HG03175 (cell line): ENCODE results near the gene LIMD2.

Experiments
- ATAC-seq: cut with Tn5 transposase; IDR thresholded peaks from one replicate; pipeline ENCODE4 v1.9.1; 2021; ENCODE audit warnings: mild to moderate bottlenecking, moderate library complexity; ENCODE audit not compliant: unreplicated experiment

Gene LIMD2

DNA sequence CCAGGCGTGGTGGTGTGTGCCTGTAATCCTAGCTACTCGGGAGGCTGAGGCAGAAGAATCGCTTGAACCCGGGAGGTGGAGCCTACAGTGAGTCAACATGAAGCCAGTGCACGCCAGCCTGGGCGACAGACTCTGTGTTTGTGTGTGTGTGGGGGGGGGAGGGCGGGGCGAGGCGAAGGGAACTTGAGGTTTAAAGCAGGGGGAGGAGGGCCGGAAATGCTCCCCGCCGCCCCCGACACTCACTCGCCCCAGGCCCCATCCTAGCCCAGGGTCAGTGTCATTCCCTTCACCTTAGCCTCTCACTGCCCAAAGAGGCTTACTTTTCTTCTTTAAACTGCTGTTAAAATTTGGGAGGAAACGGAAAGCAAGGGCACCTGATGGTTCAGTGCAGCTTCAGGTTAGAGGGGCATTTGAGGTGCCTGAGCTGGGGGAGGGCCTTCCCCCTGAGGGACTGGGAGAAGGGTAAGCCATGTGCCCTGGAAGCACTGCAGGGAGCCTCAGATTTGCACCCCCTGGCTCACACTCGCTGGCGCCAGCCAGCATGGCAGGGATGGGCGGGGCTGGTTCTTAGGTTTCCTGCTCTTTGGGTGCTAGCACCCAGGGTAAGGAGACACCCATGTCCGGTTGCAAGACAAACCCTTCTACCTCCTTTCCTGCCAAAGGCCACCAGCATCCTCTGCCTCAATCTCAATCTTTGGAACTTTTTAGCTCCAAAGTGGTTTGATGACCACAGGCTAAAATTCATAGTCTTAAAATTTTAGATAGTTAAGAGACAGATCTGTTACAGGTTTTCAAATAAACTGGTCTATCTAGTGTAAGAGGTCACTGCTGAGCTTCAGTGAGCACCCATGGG lies 2.2 kb upstream of the LIMD2 start:
- peak; percentile 13 for ATAC-seq

- no peak for ATAC-seq
These were observed 1.5 kb upstream of the LIMD2 start for GRCh38 chr17:63701456-63701820.

GRCh38 chr17:63700528-63701455 lies 867 bp upstream of the LIMD2 start:
- ATAC-seq, result no peak

DNA sequence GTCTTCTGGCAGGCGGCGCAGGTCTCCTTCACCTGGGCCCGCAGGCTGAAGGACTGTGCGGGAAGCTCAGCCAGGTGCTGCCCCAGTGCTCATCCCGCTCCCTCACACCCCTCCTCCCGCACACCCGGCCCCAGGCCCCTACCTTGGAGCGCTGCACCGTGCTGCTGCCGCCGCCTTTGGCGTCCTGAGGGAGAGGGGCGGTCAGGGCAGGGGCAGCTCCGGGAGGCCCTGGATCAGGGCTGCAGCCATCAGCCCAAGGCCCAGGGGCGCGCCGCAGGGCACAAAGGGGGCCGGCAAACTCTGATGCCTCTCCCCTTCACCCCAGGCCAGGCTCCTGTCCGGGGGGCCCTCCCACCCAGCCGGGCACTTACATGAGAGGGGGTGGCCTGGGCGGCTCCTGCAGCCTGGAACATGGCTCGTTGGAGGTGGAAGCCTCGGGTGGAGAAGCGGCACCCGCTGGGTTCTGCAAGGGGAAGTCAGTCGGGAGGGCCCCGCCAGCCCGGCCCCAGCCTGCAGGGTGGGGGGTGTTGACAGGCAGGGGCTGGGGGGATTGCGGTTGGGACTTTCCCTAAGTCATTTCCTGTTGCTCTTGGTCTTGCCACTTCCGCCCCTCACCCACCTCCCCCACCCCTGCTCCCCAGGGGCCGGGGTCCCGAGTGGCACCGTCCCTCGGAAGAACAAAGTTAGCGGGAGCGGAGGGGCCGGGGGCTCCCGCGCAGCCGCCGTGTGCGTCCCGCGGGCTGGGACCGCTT lies 863 bp downstream of the LIMD2 start:
- peak; percentile 31 for ATAC-seq

DNA sequence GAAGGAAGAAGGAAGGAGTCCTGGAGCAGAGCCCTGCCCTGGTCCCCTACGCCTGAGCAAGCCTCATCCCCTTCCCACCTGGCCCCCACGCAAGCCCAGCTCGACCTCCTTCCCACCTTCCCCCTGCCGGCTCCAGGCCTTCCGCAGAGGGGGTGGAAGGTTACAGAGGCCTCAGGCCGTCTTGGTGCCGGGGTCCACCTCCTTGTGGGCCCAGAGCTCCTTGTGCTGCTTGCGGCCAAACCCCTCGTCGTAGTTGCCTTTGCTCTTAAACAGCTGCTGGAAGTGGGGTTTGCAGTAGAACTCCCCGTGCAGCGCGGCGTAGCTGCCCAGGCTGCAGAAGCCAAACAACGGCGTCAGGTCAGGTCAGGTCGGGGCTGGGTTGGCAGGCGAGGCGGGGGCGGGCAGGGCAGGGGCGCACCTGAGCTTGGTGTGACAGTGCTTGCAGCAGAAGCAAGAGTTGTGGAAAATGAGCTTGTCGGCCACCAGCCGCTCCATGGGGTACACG lies 1.5 kb downstream of the LIMD2 start:
- ATAC-seq, result no peak

- ATAC-seq, result peak; percentile 29
These were observed 2.3 kb downstream of the LIMD2 start for GRCh38 chr17:63697341-63698286.

GRCh38 chr17:63696381-63696961 lies 3.5 kb downstream of the LIMD2 start:
- no peak for ATAC-seq

GRCh38 chr17:63695889-63696288 lies 4.0 kb downstream of the LIMD2 start:
- no peak for ATAC-seq

GRCh38 chr17:63694950-63695773 lies 4.8 kb downstream of the LIMD2 start:
- no peak for ATAC-seq

DNA sequence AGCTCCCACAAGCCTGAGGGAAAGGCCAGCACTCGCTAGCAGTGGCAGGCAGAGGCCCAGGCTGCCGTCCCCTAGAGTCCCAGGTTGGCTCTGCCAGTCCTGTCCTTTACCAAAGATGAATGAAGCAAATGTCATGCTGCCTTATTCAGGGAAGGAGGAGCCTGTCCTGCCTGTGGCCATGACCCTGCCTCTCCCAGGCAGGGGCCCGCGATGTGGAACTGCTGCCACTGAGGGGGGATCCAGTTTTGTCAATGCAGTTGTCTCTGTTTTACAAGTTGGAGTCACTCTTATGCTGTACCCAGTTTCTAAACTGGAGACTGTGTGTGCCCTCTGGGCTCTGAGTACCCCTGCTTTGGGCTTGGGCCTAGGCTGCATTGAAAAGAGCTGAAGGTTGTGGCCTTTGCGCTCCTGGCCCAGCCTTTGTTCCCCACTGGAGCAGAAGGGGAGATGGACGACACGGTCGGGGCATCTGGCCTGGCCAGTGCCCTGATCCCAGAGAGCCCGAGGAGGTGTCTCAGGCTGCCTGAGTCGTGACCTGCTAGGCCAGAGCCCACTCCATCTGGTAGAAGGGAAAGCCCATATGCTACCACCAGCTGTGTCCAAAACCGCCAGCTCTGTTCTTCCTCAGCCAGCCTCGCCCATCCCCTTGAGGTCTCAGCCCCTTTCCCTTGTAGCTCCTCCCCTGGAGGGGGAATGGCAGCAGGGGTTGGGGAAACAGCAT lies 5.5 kb downstream of the LIMD2 start:
- no peak for ATAC-seq

- no peak for ATAC-seq
These were observed 6.4 kb downstream of the LIMD2 start for GRCh38 chr17:63693411-63694113.

GRCh38 chr17:63692195-63692816 lies 7.6 kb downstream of the LIMD2 start:
- ATAC-seq, result no peak

- ATAC-seq, result no peak
These were observed 10.4 kb downstream of the LIMD2 start for GRCh38 chr17:63689479-63689878.

- ATAC-seq, result no peak
These were observed 11.4 kb downstream of the LIMD2 start for GRCh38 chr17:63688396-63689020.

DNA sequence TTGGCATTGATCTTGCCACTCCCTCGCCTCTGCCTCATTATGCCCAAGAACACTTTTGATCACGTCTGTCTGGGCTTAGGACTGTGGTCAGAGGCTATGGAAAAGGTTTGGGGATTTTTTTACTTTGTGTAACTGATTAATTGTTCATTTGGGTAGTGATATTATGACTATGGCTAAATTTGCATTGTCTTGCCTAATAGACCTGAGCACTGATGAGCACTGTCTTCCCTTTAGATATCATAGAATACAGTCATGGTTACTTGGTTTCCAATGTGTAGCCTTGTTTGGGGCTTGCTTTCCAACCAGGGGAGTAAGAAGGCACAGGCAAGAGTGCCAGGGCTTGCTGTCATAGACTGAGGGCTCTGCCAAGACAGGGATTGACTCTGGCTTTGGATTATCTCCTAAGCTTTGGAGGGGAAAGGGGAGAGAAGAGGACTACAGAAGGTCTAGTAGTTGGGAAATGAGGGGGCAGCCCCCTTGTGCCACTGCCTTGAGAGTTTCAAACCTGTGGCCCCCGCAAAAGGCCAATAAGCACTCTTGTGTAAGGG lies 13.7 kb downstream of the LIMD2 start:
- ATAC-seq, result no peak

- ATAC-seq, result no peak
These were observed 14.3 kb downstream of the LIMD2 start for GRCh38 chr17:63685578-63685977.
